Naive thymus-derived CD4-positive, alpha-beta T cell (primary cell): ENCODE measurements around the gene PSORS1C2. TPM values are rescaled to one million over a fixed set of nuclear protein-coding genes. Genes with fewer than 3 reads are reported as not detected.

Source experiments
- ATAC-seq: fragments of 150-1000 bp; cut with Tn5 transposase; 2 replicates; pipeline ENCODE4 v1.10.0; 2021; ENCODE audit warnings: mild to moderate bottlenecking, moderate library complexity
- CTCF ChIA-PET: fragments of 350-600 bp; sonication (Branson Sonifier 250); formaldehyde crosslinking; loops from one replicate; lab custom pipeline; 2021; ENCODE audit warnings: antibody characterized with exemption; lab: Charles Lee
- POLR2A ChIA-PET: fragments of 350-600 bp; sonication (Branson Sonifier 250); formaldehyde crosslinking; loops from one replicate; lab custom pipeline; 2021; ENCODE audit warnings: antibody characterized with exemption, inconsistent platforms; lab: Charles Lee
- DNase-seq, 9 donors: peaks; one replicate each; pipeline versions ENCODE4 v3.0.0 to v3.0.0-alpha.2; 2020 to 2022; ENCODE audit warnings: mixed read lengths in 1 of 9
- H3K27ac ChIP-seq: one replicate; pipeline ENCODE4 v1.7.0; 2013; ENCODE audit warnings: mild to moderate bottlenecking, low read depth, low read length, moderate library complexity
- H3K27me3 ChIP-seq, 2 donors: one replicate each; pipeline ENCODE4 v1.7.0; 2013; ENCODE audit warnings: low read length in 2 of 2, mild to moderate bottlenecking in 2 of 2, moderate library complexity in 2 of 2; ENCODE audit not compliant: control insufficient read depth in 2 of 2, insufficient read depth in 2 of 2
- H3K36me3 ChIP-seq, 3 experiments: 1 replicate in 2 of 3; 2 replicates in 1 of 3; pipeline ENCODE4 v1.7.0; 2013; ENCODE audit warnings: low read length in 3 of 3, mild to moderate bottlenecking in 3 of 3, moderate library complexity in 1 of 3; ENCODE audit not compliant: insufficient read depth in 3 of 3, control insufficient read depth in 2 of 3
- H3K4me1 ChIP-seq, 2 donors: one replicate each; pipeline ENCODE4 v1.7.0; 2013; ENCODE audit warnings: low read length in 2 of 2, mild to moderate bottlenecking in 2 of 2, moderate library complexity in 1 of 2; ENCODE audit not compliant: control insufficient read depth in 2 of 2, insufficient read depth in 2 of 2
- H3K4me3 ChIP-seq: 2 replicates; pipeline ENCODE4 v1.7.0; 2013; ENCODE audit warnings: mild to moderate bottlenecking, low read length
- H3K9me3 ChIP-seq, 3 experiments: 1 replicate in 2 of 3; 2 replicates in 1 of 3; pipeline ENCODE4 v1.7.0; 2013; ENCODE audit warnings: low read length in 3 of 3; ENCODE audit not compliant: control insufficient read depth in 2 of 3
- H3K27ac Mint-ChIP-seq, 9 donors: one replicate each; pipeline ENCODE4 v1.8.0; 2020 to 2022; ENCODE audit warnings: mixed read lengths in 9 of 9, mild to moderate bottlenecking in 8 of 9, moderate library complexity in 5 of 9, inconsistent platforms in 2 of 9
- H3K27me3 Mint-ChIP-seq, 5 donors: one replicate each; pipeline ENCODE4 v1.8.0; 2021 to 2022; ENCODE audit warnings: mixed read lengths in 5 of 5, mild to moderate bottlenecking in 1 of 5
- H3K36me3 Mint-ChIP-seq, 5 donors: one replicate each; pipeline ENCODE4 v1.8.0; 2020 to 2022; ENCODE audit warnings: mixed read lengths in 5 of 5, mild to moderate bottlenecking in 3 of 5, inconsistent platforms in 1 of 5
- H3K4me1 Mint-ChIP-seq, 7 donors: one replicate each; pipeline ENCODE4 v1.8.0; 2020 to 2022; ENCODE audit warnings: mixed read lengths in 7 of 7, mild to moderate bottlenecking in 3 of 7, inconsistent platforms in 1 of 7
- H3K4me3 Mint-ChIP-seq, 10 donors: one replicate each; pipeline ENCODE4 v1.8.0; 2020 to 2022; ENCODE audit warnings: mild to moderate bottlenecking in 10 of 10, mixed read lengths in 10 of 10, moderate library complexity in 6 of 10, inconsistent platforms in 2 of 10
- H3K9me3 Mint-ChIP-seq, 11 donors: one replicate each; pipeline ENCODE4 v1.8.0; 2020 to 2022; ENCODE audit warnings: mixed read lengths in 11 of 11, mild to moderate bottlenecking in 4 of 11, inconsistent platforms in 1 of 11, moderate library complexity in 1 of 11
- intact Hi-C, 2 donors: fragments of 100-400 bp; cut with micrococcal nuclease; formaldehyde crosslinking; loops; one replicate each; pipeline ENCODE4 v1.15.1; 2023
- polyA plus RNA-seq, 2 donors: library from polyadenylated mRNA; unstranded; fragments of 300-500 nt; fragmentation: Illumina TruSeq; gene quantifications; one replicate each; pipeline ENCODE4 v1.2.3, GENCODE V29; 2021
- total RNA-seq, 6 experiments: library from RNA in 5 of 6; stranded (reverse) in 5 of 6; gene quantifications; 1 replicate in 5 of 6; 2 replicates in 1 of 6; pipeline ENCODE4 v1.2.3 and lab custom pipeline; 2021 to 2026

PSORS1C2 gene
- total and polyA plus RNA-seq, 7 experiments from 2014 or later, result not detected

- no peak for ATAC-seq
- Mint-ChIP-seq H3K4me3 (no peak overlapping the region), H3K4me1 (peaks cover 0 to 3% (median 0%) of the 10 kb centered on the region in 7 donors), H3K27ac (no peak overlapping the region), H3K36me3 (peaks cover 0 to 29% (median 3%) of the 10 kb centered on the region in 5 donors), H3K9me3 (peaks cover 0 to 1% (median 0%) of the 10 kb centered on the region in 11 donors), H3K27me3 (no peaks in the 10 kb centered on the region)
- Histone ChIP-seq H3K4me1 (no peaks in the 10 kb centered on the region), H3K27ac (no peak overlapping the region), H3K9me3 (no peaks in the 10 kb centered on the region), H3K27me3 (no peaks in the 10 kb centered on the region), H3K4me3 (no peak overlapping the region), H3K36me3 (peaks cover 0 to 37% (median 0%) of the 10 kb centered on the region in 3 experiments)
- DNase-seq, result no peak
- CTCF ChIA-PET, result interaction anchor here (0.8 to 1.4 kb wide), 5 partner anchors 12 to 219 kb away, joined by 3 read pairs; no protein-coding TSS in a partner anchor
- POLR2A ChIA-PET, result interaction anchor here (0.9 kb wide), 1 partner anchor 51 kb away, joined by 3 read pairs; no protein-coding TSS in a partner anchor
- intact Hi-C loops, result no loop called here
Measured at GRCh38 chr6:31144970-31145340, 6.1 kb upstream of the PSORS1C2 start.

- no peaks in the 10 kb centered on the region for H3K27me3 Mint-ChIP-seq
- Histone ChIP-seq H3K9me3 (no peaks in the 10 kb centered on the region), H3K4me1 (no peaks in the 10 kb centered on the region), H3K27ac (no peak overlapping the region), H3K4me3 (no peak overlapping the region), H3K27me3 (no peaks in the 10 kb centered on the region), H3K36me3 (peaks cover 0 to 35% (median 0%) of the 10 kb centered on the region in 3 experiments)
- POLR2A ChIA-PET, result interaction anchor here (0.6 kb wide), 1 partner anchor 9 kb away, joined by 3 read pairs; no protein-coding TSS in a partner anchor
- DNase-seq (no peak), ATAC-seq (no peak)
- H3K27ac Mint-ChIP-seq, result no peak overlapping the region
- intact Hi-C loops, result no loop called here
- CTCF ChIA-PET, result interaction anchor here (0.6 to 1.4 kb wide), 7 partner anchors 12 to 359 kb away, joined by 3 to 4 read pairs (median 3); no protein-coding TSS in a partner anchor
- H3K36me3 Mint-ChIP-seq, result peaks cover 0 to 24% (median 3%) of the 10 kb centered on the region in 5 donors
- H3K4me3 Mint-ChIP-seq, result no peak overlapping the region
- peaks cover 0 to 3% (median 0%) of the 10 kb centered on the region in 7 donors for H3K4me1 Mint-ChIP-seq
- H3K9me3 Mint-ChIP-seq, result peaks cover 0 to 1% (median 0%) of the 10 kb centered on the region in 11 donors
Measured at GRCh38 chr6:31144296-31144969, 5.6 kb upstream of the PSORS1C2 start.

GRCh38 chr6:31143148-31143547 is 4.3 kb upstream of the PSORS1C2 start:
- peaks cover 0 to 1% (median 0%) of the 10 kb centered on the region in 11 donors for H3K9me3 Mint-ChIP-seq
- H3K27me3 Mint-ChIP-seq, result no peaks in the 10 kb centered on the region

GRCh38 chr6:31142361-31142761 is 3.5 kb upstream of the PSORS1C2 start:
- CTCF ChIA-PET, result no interaction called here
- peak overlapping the region in 1 of 9 donors; percentile 65 for H3K27ac Mint-ChIP-seq

More at GRCh38 chr6:31143148-31143547, 4.3 kb upstream of the PSORS1C2 start:
- Histone ChIP-seq H3K36me3 (peaks cover 0 to 32% (median 0%) of the 10 kb centered on the region in 3 experiments), H3K9me3 (no peaks in the 10 kb centered on the region), H3K27me3 (no peaks in the 10 kb centered on the region), H3K4me1 (no peaks in the 10 kb centered on the region), H3K4me3 (no peak overlapping the region), H3K27ac (no peak overlapping the region)
- H3K4me1 Mint-ChIP-seq, result peaks cover 0 to 3% (median 0%) of the 10 kb centered on the region in 7 donors
- peak overlapping the region in 2 of 9 donors; percentile 15 to 36 for H3K27ac Mint-ChIP-seq
- ATAC-seq, result no peak
- intact Hi-C loops, result no loop called here
- no peak overlapping the region for H3K4me3 Mint-ChIP-seq
- H3K36me3 Mint-ChIP-seq, result peaks cover 0 to 20% (median 3%) of the 10 kb centered on the region in 5 donors
- ChIA-PET CTCF (no interaction called here), POLR2A (no interaction called here)
- DNase-seq, result no peak

GRCh38 chr6:31140643-31141042 is 1.8 kb upstream of the PSORS1C2 start:
- peaks cover 4 to 8% (median 7%) of the 10 kb centered on the region in 7 donors for H3K4me1 Mint-ChIP-seq
- Histone ChIP-seq H3K36me3 (peaks cover 0 to 30% (median 0%) of the 10 kb centered on the region in 3 experiments), H3K4me3 (no peak overlapping the region), H3K4me1 (peaks cover 0 to 5% of the 10 kb centered on the region in 2 donors), H3K9me3 (no peaks in the 10 kb centered on the region), H3K27me3 (no peaks in the 10 kb centered on the region), H3K27ac (no peak overlapping the region)
- ChIA-PET CTCF (interaction anchor here (0.8 kb wide), 1 partner anchor 226 kb away, joined by 3 read pairs; no protein-coding TSS in a partner anchor), POLR2A (interaction anchor here (0.6 kb wide), 1 partner anchor 215 kb away, joined by 3 read pairs; no protein-coding TSS in a partner anchor)
- H3K4me3 Mint-ChIP-seq, result no peak overlapping the region
- H3K27me3 Mint-ChIP-seq, result peaks cover 0 to 3% (median 0%) of the 10 kb centered on the region in 5 donors
- DNase-seq (no peak), ATAC-seq (no peak)
- peaks cover 0 to 15% (median under 1%) of the 10 kb centered on the region in 5 donors for H3K36me3 Mint-ChIP-seq
- H3K27ac Mint-ChIP-seq, result no peak overlapping the region
- H3K9me3 Mint-ChIP-seq, result peaks cover 0 to 3% (median 0%) of the 10 kb centered on the region in 11 donors
- intact Hi-C loops, result no loop called here

More at GRCh38 chr6:31142361-31142761, 3.5 kb upstream of the PSORS1C2 start:
- H3K4me1 Mint-ChIP-seq, result peaks cover 4 to 6% (median 5%) of the 10 kb centered on the region in 7 donors
- peaks cover 0 to 3% (median 0%) of the 10 kb centered on the region in 5 donors for H3K27me3 Mint-ChIP-seq
- H3K9me3 ChIP-seq, result no peaks in the 10 kb centered on the region
- H3K36me3 Mint-ChIP-seq, result peaks cover 0 to 19% (median 3%) of the 10 kb centered on the region in 5 donors
- no peak overlapping the region for H3K27ac ChIP-seq
- H3K27me3 ChIP-seq, result no peaks in the 10 kb centered on the region
- no peak overlapping the region for H3K4me3 ChIP-seq
- peaks cover 0 to 32% (median 0%) of the 10 kb centered on the region in 3 experiments for H3K36me3 ChIP-seq
- H3K9me3 Mint-ChIP-seq, result peaks cover 0 to 3% (median 0%) of the 10 kb centered on the region in 11 donors
- intact Hi-C loops, result no loop called here
- POLR2A ChIA-PET, result interaction anchor here (0.6 kb wide), 2 partner anchors 13 to 296 kb away, joined by 3 to 5 read pairs; no protein-coding TSS in a partner anchor
- H3K4me1 ChIP-seq, result peaks cover 0 to 5% of the 10 kb centered on the region in 2 donors
- DNase-seq, result no peak
- no peak for ATAC-seq
- no peak overlapping the region for H3K4me3 Mint-ChIP-seq

- no peaks in the 10 kb centered on the region for H3K27me3 ChIP-seq
- ChIA-PET CTCF (interaction anchor here (0.9 to 3.3 kb wide), 3 partner anchors 31 to 227 kb away, joined by 3 to 26 read pairs (median 3); no protein-coding TSS in a partner anchor), POLR2A (interaction anchor here (0.7 to 3.2 kb wide), 2 partner anchors 76 to 226 kb away, joined by 3 to 28 read pairs; no protein-coding TSS in a partner anchor)
- DNase-seq, result no peak
- Mint-ChIP-seq H3K4me3 (peak overlapping the region in 1 of 10 donors; percentile 11), H3K9me3 (peaks cover 0 to 1% (median 0%) of the 10 kb centered on the region in 11 donors), H3K27ac (no peak overlapping the region), H3K27me3 (peaks cover 0 to 3% (median 0%) of the 10 kb centered on the region in 5 donors), H3K36me3 (peaks cover 0 to 8% (median 0%) of the 10 kb centered on the region in 5 donors), H3K4me1 (peaks cover 4 to 8% (median 7%) of the 10 kb centered on the region in 7 donors)
- H3K9me3 ChIP-seq, result no peaks in the 10 kb centered on the region
- ATAC-seq, result no peak
- peaks cover 0 to 5% of the 10 kb centered on the region in 2 donors for H3K4me1 ChIP-seq
- H3K27ac ChIP-seq, result no peak overlapping the region
- H3K36me3 ChIP-seq, result peaks cover 0 to 20% (median 0%) of the 10 kb centered on the region in 3 experiments
- H3K4me3 ChIP-seq, result no peak overlapping the region
- intact Hi-C loops, result no loop called here
Measured at GRCh38 chr6:31139599-31139998, 733 bp upstream of the PSORS1C2 start.
